IPS DF 4.7 (cell line): ENCODE data around the gene MAP2K2.

ENCODE experiments used
- DNase-seq: peaks from one replicate; pipeline ENCODE4 v3.0.0-alpha.2; 2013; ENCODE audit warnings: low spot score; ENCODE audit errors: extremely low read depth

Gene MAP2K2

DNA sequence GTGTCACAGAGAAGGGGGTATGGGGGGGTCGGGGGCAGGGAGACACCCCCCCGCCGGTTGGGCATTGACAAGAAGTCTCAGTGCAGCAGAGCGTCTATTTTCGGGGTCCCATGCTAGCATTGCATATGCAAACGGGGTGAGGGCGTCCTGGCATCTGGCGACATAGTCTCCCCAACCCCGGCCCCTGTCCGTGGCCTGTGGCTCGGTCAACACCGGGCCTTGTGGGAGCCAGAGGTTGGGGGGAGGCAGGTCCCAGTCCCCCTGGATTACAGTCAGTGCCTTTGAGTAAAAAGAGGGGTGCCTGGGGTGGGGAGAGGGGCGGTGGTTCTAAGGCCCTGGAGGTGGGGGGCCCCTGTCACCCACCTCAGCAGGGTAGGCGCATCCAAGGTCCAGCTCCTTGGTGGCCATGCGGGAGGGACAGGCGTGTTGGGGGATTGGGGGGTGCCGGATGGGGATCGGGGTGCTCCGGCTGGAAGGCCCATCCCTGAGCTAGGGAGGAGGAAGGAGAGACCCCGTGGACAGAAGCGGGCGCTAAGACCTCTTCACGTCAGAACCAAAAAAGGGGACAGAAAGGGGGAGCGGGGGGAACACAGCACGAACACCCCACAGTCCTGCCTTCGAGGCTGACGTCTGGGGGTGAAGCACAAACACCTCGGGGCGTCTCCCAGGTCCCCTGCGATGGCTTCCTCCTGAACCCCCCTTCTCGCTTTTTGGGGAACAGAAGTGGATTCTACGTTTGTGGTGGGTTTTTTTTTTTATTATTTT is 78.1 kb downstream of the MAP2K2 start:
- DNase-seq, result no peak

DNA sequence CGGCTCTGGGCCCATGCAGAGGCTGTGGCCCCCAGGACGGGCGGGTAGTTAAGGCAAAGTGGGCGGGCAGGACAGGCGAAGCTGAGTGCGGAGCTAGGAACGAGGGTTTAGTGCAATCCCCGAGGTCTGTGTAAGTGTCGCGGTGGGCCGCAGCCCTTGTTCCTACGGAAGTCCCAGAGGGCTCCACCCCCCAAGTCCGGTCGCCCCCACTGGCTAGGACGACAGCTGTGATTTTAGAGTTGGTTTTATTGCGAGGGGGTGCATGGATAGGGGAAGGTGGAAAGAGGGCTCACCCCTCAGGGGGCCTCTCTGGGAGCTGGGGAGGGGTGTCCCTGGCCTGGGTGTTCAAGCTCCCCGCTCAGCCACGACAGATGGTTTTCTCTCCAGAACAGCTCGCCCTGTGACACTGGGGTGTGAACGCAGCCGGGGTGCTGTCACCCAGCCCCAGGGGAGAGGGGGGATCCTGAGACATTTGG is 78.9 kb downstream of the MAP2K2 start:
- no peak for DNase-seq

DNA sequence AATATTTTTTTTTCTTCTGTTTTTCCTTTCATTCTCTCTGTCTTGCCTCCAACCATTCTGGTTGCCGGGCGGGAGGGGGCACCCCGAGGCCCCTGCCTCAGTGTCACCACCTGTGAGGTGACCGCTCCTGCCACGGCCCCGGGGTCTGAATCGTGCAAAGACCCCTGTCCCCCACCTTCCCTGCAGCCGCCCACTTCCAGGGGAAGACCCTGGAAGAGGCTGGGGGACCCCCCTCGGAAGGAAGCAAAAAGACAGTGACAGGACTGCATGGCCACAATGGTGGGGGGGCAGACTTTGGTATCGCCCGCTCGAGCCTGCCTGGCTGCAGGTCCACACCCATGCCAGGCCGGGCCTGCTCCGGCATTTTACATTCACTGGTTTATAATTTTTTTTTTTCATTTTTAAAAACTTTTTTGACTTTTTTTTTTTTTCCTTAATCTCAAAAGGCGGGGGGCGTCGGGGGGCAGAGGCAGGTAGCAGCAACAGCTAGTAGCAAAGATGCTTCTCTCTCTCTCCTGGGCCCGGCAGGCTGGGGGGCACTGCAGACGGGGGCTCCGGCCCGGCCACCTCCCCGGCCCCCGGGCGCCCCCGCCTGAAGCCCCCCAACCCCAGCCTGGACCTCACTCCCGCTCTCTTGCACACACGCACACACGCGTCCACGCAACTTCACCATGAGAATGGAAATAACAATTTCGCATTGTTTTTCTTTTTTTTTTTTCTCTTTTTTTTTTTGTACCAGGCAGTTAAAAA is 79.8 kb downstream of the MAP2K2 start:
- no peak for DNase-seq

- DNase-seq, result no peak
These were observed 80.5 kb downstream of the MAP2K2 start for GRCh38 chr19:4043401-4043800.

GRCh38 chr19:4042731-4043082 is 81.2 kb downstream of the MAP2K2 start:
- DNase-seq, result no peak

DNA sequence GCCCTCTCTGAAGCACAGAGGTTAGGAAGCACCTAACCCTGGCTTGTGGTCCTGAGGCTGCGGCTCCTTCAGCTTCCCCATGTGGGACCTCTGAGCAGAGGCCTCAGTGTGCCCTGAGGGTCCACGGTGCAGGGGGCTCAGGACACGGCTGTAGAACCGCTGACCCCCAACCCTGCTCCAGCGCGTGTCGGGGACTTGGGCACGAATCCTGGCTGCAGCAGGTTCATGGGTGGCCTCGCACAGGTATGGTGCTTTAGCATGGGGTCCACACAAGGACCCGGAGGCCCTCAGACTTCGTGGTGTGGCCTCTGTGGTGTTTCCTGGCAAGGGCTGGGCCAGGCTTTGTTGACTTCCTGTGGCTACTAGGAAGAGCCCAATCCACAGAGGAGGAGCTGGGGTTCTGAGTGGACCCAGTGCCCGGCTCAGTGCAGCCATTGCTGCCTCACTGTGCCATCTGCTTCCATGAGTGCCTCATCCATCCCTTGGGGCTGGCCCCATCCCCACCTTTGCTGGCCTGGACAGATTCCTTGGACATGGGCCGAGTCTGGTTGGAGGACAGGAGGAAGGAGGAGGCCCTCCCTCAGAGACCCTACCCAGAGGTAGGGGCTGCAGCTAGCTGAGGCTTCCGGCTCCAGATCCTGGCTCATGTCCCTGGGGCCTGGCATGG is 81.7 kb downstream of the MAP2K2 start:
- DNase-seq, result no peak
